Stimulated activated CD4-positive, alpha-beta T cell treated with anti-CD3 and anti-CD28 coated beads, Interleukin-2, amount 100 ng/mL, for 48 hours (primary cell): ENCODE data around the gene WDR45B.
"Not testable (repeated sequence)": the region's sequence is repeated elsewhere in the genome, so short reads cannot be mapped to it uniquely, and the experiment has no call there.

ENCODE experiments used
- DNase-seq, 2 donors: peaks; one replicate each; pipeline ENCODE4 v3.0.0-alpha.2; 2020

The WDR45B gene

DNA sequence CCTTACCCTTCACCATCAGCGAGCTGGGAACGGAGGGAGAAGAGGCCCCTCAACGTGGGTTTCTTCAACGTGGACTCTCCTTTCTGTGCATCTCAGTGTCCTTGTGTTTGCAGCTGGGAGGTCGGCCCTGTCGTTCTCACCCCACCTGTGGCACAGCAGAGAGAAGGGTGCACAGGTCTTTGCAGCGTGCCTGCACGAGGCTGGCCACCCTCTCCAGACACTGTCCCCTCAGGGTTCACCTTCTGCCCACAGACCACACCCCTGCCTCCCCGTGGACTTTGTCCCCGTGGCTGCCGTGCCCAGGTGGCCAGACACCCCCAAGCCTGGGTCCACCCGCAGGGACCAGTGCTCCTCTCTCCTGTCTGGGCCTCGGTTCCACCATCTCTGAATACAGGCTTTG, 7.3 kb upstream of the WDR45B start:
- DNase-seq, result no peak

- DNase-seq, result no peak
Measured at GRCh38 chr17:82655038-82655479, 6.8 kb upstream of the WDR45B start.

- not testable (repeated sequence) for DNase-seq
Measured at GRCh38 chr17:82654611-82655010, 6.4 kb upstream of the WDR45B start.

GRCh38 chr17:82653651-82654528, 5.6 kb upstream of the WDR45B start:
- DNase-seq, result no peak

DNA sequence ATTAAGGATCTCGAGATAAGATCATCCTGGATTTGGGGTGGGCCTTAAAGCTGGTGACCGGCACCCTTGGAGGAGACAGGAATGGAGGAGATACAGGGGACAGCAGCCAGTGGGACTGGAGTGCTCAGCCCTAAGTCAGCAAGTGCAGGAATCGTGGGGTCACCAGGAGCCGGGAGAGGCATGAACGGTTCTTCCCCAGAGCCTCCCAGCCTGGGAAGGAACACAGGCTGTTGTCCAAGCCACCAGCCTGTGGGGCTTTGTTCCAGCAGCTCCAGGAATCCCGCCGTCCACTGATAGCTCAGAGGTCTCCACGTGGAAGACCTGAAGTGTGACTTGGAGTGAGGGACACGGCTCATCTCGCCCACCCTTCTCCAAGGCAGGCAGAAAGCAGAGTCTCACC, 2.5 kb upstream of the WDR45B start:
- DNase-seq, result no peak

GRCh38 chr17:82649501-82650261, 1.4 kb upstream of the WDR45B start:
- no peak for DNase-seq

DNA sequence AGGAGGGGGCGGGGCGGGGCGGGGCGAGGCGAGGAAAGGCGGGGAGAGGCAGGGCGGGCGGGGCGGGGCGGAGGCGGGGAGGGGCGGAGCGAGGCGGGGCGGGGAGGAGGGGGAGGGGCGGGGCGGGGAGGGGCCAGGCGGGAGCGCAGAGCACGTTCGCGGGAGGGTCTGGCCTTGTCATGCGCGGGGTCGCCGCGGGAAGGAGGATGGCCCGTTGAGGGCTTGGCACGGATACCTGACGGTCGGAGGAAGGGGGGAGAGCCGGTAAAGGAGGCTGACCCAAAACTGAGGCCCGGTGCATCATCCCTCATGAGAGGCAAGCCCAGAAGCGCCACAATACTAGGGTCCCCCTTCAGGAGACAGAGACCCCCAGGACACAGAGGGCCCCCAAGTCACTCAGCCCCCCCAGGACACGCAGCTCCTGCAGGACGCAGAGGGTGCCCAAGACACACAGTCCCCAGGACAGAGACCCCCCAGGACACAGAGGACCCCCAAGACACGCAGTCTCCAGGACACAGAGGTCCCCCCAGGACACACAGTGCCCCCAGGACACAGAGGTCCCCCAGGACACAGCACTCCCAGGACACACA, 593 bp upstream of the WDR45B start:
- no peak for DNase-seq

DNA sequence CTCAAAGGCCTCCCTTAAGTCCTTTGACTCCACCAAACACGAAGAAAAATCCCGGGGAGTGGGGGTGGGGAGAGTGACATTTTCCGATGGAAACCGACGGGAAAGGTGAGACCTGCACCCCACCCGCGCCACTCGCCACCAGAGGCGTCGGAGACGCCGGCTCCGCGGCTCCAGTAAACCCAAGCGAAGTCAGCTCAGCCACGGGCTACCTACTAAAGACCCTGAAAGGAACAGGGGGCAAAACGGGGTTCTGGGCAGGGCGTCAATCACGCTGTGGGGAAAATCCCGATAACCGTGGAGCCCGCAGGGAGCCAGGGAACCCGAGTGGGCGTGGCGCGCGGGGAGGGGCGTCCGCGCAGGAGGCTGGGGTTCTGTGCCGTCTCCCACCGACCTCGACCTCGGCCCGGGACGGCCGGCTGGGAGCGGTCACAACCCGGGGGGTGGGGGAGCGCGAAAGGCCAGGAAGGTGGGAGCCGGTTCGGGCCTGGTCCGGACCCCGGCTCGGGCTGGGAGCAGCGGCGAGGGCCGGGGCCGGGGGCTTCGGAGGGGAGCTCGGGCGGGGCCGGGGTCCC, 565 bp downstream of the WDR45B start:
- peak; percentile 23 to 37 for DNase-seq

- DNase-seq, result no peak
Measured at GRCh38 chr17:82645516-82645915, 2.7 kb downstream of the WDR45B start.

GRCh38 chr17:82644148-82644547, 4.1 kb downstream of the WDR45B start:
- DNase-seq, result no peak

DNA sequence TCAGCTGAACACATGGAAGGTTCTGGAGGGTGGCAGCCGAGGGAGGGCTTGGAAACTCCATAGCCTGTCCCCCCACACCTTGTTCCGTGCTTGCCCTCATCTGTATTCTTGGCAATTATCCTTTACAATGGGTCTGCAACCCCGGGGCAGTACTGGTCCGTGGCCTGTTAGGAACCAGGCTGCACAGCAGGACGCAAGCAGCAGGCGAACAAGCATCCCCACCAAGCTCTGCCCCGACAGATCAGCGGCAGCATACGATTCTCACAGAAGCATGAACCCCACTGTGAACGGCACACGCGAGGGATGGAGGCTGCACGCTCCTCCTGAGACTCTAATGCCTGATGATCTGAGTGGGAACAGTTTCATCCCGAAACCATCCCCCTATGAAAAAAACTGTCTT, 6.2 kb downstream of the WDR45B start:
- DNase-seq, result no peak

DNA sequence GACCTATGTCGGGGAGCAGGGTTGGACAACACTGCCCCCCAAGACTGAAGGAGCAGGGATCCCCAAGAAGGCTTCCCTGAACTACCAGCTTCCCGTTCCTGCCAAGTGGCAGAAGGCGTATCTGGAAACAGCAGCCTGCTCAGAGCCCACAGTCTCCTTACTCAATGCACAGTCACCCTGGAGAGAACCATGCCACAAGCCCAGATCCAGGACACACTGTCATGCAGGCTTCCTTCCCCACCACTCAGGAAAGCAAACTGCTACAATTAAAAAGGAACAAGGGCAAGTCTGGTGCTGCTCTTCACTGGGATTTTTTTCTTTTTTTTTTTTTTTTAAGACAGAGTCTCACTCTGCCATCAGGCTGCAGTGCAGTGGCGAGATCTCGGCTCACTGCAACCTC, 8.2 kb downstream of the WDR45B start:
- DNase-seq, result no peak

DNA sequence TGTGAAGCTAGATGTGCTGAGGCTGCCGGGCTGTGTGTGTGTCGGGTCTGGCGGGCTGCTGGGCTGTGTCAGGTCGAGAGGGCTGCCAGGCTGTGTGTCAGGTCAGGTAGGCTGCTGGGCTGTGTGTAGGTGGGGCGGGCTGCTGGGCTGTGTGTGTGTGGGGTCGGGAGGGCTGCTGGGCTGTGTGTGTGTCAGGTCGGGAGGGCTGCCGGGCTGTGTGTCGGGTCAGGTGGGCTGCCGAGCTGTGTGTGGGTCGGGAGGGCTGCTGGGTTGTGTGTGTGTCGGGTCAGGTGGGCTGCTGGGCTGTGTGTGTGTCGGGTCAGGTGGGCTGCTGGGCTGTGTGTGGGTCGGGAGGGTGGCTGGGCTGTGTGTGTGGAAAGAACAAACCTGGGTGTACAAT, 8.6 kb downstream of the WDR45B start:
- DNase-seq, result no peak

- DNase-seq, result no peak
Measured at GRCh38 chr17:82638183-82638773, 10.0 kb downstream of the WDR45B start.

GRCh38 chr17:82636626-82637598, 11.3 kb downstream of the WDR45B start:
- DNase-seq, result no peak

DNA sequence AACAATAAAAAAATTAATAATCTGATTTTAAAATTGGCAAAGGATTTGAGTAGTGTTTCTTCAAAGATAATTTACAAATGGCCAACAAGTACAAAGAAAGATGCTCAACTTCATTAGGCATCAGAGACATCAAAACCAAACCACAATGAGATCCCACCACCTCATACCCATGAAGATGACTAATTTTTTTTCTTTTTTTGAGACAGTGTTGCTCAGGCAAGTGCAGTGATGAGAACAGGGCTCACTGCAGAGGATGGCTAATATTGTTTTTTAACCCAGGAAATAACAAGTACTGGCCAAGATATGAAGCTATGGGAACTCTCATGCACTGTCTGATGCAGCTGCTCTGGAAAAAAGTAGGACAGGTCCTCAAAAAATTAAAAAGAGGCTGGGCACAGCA, 14.9 kb downstream of the WDR45B start:
- no peak for DNase-seq

- DNase-seq, result no peak
Measured at GRCh38 chr17:82632451-82632850, 15.8 kb downstream of the WDR45B start.

GRCh38 chr17:82631544-82631943, 16.7 kb downstream of the WDR45B start:
- DNase-seq, result no peak

DNA sequence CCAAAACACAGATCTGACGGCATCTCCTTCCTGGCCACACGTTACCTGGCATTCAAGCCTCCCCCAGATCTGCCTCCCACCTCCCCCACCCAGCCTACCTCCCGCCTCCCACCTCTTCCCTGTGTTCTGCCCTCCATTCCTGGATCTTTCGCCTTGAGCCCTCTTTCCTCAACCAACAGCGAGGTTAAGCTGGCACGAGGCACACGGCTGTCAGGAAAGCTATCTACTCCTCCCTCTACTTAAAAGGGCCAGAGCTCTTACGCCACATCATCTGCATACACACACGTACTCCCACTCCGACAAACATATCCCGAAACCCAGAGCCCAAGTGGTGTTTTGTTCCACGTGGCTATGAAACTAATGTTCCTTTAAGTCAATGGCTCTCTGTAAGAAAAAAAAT, 18.0 kb downstream of the WDR45B start:
- DNase-seq, result no peak

GRCh38 chr17:82629748-82630147, 18.5 kb downstream of the WDR45B start:
- no peak for DNase-seq

GRCh38 chr17:82627405-82627804, 20.8 kb downstream of the WDR45B start:
- DNase-seq, result no peak

DNA sequence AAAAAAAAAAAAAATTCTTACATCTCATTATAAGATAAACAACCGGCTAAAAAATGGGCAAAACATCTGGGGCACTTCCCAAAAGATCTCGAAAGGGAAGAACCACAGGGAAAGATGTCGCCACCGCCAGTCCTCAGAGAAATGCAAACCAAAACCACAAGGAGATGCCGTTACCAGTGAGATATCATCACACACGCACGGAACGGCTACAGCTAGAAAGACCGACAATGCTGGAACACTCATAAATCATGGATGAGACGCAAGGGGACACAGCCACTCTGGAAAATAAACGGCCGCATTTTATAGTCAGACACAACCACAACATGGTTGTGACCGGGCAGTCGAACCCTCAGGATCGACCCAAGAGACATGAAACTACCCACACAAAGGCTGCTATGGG, 24.5 kb downstream of the WDR45B start:
- no peak for DNase-seq
